HL-60 (cell line): ENCODE measurements around the gene EXOC4.

Experiments used
- GABPA ChIP-seq: IDR thresholded peaks from 2 replicates; pipeline ENCODE4 v1.6.1; 2012; ENCODE audit warnings: low read depth
- POLR2AphosphoS5 ChIP-seq: IDR thresholded peaks from 2 replicates; pipeline ENCODE4 v1.6.1; 2012; ENCODE audit warnings: low read depth
- REST ChIP-seq: IDR thresholded peaks from 2 replicates; pipeline ENCODE4 v1.6.1; 2012; ENCODE audit warnings: low read depth; ENCODE audit not compliant: insufficient replicate concordance
- SPI1 ChIP-seq: IDR thresholded peaks from 2 replicates; pipeline ENCODE4 v1.6.1; 2012; ENCODE audit warnings: low read depth, mild to moderate bottlenecking, borderline replicate concordance
- TF ChIP-seq, protein P1 (sequence below): IDR thresholded peaks from one replicate; pipeline ENCODE4 v1.5.1; 2011; ENCODE audit warnings: low read length, control low read depth, inconsistent platforms; ENCODE audit not compliant: insufficient read depth

- TF ChIP-seq, protein P1, sequence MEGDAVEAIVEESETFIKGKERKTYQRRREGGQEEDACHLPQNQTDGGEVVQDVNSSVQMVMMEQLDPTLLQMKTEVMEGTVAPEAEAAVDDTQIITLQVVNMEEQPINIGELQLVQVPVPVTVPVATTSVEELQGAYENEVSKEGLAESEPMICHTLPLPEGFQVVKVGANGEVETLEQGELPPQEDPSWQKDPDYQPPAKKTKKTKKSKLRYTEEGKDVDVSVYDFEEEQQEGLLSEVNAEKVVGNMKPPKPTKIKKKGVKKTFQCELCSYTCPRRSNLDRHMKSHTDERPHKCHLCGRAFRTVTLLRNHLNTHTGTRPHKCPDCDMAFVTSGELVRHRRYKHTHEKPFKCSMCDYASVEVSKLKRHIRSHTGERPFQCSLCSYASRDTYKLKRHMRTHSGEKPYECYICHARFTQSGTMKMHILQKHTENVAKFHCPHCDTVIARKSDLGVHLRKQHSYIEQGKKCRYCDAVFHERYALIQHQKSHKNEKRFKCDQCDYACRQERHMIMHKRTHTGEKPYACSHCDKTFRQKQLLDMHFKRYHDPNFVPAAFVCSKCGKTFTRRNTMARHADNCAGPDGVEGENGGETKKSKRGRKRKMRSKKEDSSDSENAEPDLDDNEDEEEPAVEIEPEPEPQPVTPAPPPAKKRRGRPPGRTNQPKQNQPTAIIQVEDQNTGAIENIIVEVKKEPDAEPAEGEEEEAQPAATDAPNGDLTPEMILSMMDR: no peak
- TF ChIP-seq POLR2AphosphoS5 (no peak), GABPA (no peak), REST (no peak), SPI1 (no peak)
Observed at GRCh38 chr7:134019251-134019650, 766.4 kb downstream of the EXOC4 start.
